GM10266 (cell line): Measurements from ENCODE around the gene ETV2.

ENCODE experiments used
- DNase-seq: peaks from one replicate; pipeline ENCODE4 v3.0.0; 2012; ENCODE audit errors: extremely low spot score
- CTCF ChIP-seq: IDR thresholded peaks from 2 replicates; pipeline ENCODE4 v1.5.1; 2012; ENCODE audit warnings: mild to moderate bottlenecking, low read depth; ENCODE audit not compliant: control insufficient read depth, insufficient read depth; ENCODE audit errors: missing control alignments

The ETV2 gene

GRCh38 chr19:35663981-35664380 is 22.4 kb downstream of the ETV2 start:
- DNase-seq: no peak
- no peak for TF ChIP-seq CTCF

GRCh38 chr19:35665157-35665556 is 23.6 kb downstream of the ETV2 start:
- no peak for DNase-seq
- TF ChIP-seq CTCF: no peak

- no peak for DNase-seq
These were observed 24.1 kb downstream of the ETV2 start for GRCh38 chr19:35665604-35666003.

GRCh38 chr19:35666251-35666913 is 24.8 kb downstream of the ETV2 start, which contains the start of gene UPK1A:
TSS of gene UPK1A (plus strand) at chr19:35666517. CDS start at chr19:35666813, 296 bp downstream.
- DNase-seq: no peak
- TF ChIP-seq CTCF: no peak

More at GRCh38 chr19:35665604-35666003, 24.1 kb downstream of the ETV2 start:
- no peak for TF ChIP-seq CTCF

GRCh38 chr19:35669566-35669965 is 28.0 kb downstream of the ETV2 start:
- no peak for DNase-seq
- TF ChIP-seq CTCF: no peak

- no peak for DNase-seq
- no peak for TF ChIP-seq CTCF
These were observed 28.4 kb downstream of the ETV2 start for GRCh38 chr19:35669974-35670373.

GRCh38 chr19:35670686-35671085 is 29.1 kb downstream of the ETV2 start:
- DNase-seq: no peak
- no peak for TF ChIP-seq CTCF
